Peyer's patch (tissue), 4 donors: Measurements from ENCODE around the gene AIF1L.

Experiments
- POLR2A ChIP-seq, 2 donors: fragments of 450-650 bp; IDR thresholded peaks; one replicate each; pipeline ENCODE4 v1.5.1; 2017; ENCODE audit warnings: antibody characterized with exemption in 2 of 2, mild to moderate bottlenecking in 2 of 2, moderate library complexity in 2 of 2
- TF ChIP-seq, protein P1 (sequence below), 6 experiments: fragments of 450-650 bp in 4 of 6; fragments of 200-600 bp in 2 of 6; sonication (generic) in 1 of 6; IDR thresholded peaks; one replicate each; pipeline ENCODE4 v1.5.1; 2017 to 2019; ENCODE audit warnings: antibody characterized with exemption in 6 of 6, mild to moderate bottlenecking in 3 of 6, moderate library complexity in 1 of 6

DNA sequence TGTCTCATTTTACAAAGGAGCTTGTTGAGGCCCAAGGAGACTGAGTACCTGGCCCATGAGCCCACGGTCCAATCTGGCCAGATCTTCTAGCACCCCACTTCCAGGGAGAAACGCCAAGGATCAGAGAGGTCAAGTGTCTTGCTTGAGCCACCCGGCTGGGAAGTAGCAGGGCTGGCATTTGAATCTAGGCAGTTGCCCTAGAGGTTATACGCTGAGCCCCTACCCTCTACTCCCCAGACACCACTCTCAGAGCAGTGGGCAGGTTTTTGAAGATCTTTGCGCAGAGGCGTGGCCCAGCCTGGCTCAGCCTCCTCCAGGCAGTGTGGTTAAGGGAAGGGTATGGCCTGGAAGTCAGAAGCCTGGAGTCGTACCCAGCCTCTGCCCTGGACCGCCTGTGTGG is 23.3 kb downstream of the AIF1L start:
- TF ChIP-seq, protein P1, sequence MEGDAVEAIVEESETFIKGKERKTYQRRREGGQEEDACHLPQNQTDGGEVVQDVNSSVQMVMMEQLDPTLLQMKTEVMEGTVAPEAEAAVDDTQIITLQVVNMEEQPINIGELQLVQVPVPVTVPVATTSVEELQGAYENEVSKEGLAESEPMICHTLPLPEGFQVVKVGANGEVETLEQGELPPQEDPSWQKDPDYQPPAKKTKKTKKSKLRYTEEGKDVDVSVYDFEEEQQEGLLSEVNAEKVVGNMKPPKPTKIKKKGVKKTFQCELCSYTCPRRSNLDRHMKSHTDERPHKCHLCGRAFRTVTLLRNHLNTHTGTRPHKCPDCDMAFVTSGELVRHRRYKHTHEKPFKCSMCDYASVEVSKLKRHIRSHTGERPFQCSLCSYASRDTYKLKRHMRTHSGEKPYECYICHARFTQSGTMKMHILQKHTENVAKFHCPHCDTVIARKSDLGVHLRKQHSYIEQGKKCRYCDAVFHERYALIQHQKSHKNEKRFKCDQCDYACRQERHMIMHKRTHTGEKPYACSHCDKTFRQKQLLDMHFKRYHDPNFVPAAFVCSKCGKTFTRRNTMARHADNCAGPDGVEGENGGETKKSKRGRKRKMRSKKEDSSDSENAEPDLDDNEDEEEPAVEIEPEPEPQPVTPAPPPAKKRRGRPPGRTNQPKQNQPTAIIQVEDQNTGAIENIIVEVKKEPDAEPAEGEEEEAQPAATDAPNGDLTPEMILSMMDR (IDR thresholded peaks at IDR 0.05): no peak
- TF ChIP-seq POLR2A (IDR thresholded peaks at IDR 0.05): no peak
